ENCODE data around the gene PIAS4.

The PIAS4 gene

DNA sequence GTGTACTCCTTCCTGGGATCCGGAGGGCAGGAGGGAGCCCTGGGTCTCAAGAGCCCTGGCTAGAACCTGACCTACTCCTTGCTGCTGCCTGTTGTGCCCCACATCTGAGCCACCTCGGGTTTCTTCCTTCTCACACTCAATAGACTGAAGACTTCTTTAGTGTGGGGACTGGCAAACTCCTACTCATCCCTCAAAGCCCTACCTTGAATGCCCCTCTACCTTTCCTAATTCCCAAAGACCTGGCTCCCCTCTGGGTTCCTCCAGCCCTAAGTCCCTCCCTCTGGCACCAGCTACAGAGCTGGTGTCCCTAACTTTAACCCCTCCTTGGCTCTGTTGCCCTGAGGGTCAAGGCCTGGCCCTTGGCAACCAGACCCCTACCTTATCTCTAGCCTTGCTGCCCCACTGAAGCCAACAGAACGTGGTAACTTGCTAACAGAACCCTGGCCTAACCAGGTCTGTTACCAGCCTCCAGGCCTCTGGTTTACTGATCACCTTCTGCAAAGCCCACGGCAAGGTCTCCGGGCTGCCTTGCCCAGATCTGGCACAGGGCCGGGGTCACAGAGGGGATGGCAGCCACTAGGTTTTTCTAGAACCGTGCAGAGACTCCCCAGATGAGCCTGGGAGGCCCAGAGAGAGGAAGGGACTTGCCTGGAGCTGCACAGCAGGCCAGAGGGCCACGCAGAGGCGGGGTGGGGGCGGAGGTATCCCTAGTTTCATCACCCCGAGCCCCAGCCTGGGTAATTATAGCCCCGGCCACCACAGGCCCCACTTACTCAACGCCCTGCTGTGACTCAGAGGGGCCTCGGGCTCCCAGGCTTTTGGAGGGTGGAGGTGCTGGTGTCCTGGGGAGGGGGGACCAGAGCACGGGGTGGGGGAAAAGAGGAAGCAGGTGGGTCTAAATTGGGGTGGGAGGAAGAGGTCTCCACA, 43.9 kb downstream of the PIAS4 start:
- no peak overlapping the region for H3K4me3 ChIP-seq (ENCODE audit: low read length)
- H3K27me3 ChIP-seq (ENCODE audit: control insufficient read depth, low read length) = no peaks in the 10 kb centered on the region
- no peaks in the 10 kb centered on the region for H3F3A ChIP-seq (ENCODE audit: control insufficient read depth, insufficient read depth)
- no peak overlapping the region for H3K27ac ChIP-seq (ENCODE audit: low read depth, low read length)
- no peaks in the 10 kb centered on the region for H3K9me2 ChIP-seq (replicated peaks; ENCODE audit: control insufficient read depth, low read length)
- H3K9me3 ChIP-seq (ENCODE audit: control insufficient read depth, insufficient read depth, low read length) = no peaks in the 10 kb centered on the region
- no peaks in the 10 kb centered on the region for H3K4me1 ChIP-seq (ENCODE audit: control insufficient read depth, low read length)
- no peak for TF ChIP-seq EZH2phosphoT487 (IDR thresholded peaks at IDR 0.05; ENCODE audit: borderline replicate concordance, low read length)
- TF ChIP-seq, protein P1, sequence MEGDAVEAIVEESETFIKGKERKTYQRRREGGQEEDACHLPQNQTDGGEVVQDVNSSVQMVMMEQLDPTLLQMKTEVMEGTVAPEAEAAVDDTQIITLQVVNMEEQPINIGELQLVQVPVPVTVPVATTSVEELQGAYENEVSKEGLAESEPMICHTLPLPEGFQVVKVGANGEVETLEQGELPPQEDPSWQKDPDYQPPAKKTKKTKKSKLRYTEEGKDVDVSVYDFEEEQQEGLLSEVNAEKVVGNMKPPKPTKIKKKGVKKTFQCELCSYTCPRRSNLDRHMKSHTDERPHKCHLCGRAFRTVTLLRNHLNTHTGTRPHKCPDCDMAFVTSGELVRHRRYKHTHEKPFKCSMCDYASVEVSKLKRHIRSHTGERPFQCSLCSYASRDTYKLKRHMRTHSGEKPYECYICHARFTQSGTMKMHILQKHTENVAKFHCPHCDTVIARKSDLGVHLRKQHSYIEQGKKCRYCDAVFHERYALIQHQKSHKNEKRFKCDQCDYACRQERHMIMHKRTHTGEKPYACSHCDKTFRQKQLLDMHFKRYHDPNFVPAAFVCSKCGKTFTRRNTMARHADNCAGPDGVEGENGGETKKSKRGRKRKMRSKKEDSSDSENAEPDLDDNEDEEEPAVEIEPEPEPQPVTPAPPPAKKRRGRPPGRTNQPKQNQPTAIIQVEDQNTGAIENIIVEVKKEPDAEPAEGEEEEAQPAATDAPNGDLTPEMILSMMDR (IDR thresholded peaks at IDR 0.05; ENCODE audit: low read depth, low read length, poor library complexity, severe bottlenecking) = no peak
- H3K36me3 ChIP-seq (ENCODE audit: control insufficient read depth, low read length) = peaks cover 76% of the 10 kb centered on the region
- H3K4me2 ChIP-seq (ENCODE audit: low read length) = no peak overlapping the region
- H3K79me2 ChIP-seq (ENCODE audit: control insufficient read depth, low read length) = peaks cover 93% of the 10 kb centered on the region
- H4K20me1 ChIP-seq (ENCODE audit: control insufficient read depth, insufficient read depth, low read depth, low read length) = peaks cover 16% of the 10 kb centered on the region; the same call in 1 of the 2 replicates

DNA sequence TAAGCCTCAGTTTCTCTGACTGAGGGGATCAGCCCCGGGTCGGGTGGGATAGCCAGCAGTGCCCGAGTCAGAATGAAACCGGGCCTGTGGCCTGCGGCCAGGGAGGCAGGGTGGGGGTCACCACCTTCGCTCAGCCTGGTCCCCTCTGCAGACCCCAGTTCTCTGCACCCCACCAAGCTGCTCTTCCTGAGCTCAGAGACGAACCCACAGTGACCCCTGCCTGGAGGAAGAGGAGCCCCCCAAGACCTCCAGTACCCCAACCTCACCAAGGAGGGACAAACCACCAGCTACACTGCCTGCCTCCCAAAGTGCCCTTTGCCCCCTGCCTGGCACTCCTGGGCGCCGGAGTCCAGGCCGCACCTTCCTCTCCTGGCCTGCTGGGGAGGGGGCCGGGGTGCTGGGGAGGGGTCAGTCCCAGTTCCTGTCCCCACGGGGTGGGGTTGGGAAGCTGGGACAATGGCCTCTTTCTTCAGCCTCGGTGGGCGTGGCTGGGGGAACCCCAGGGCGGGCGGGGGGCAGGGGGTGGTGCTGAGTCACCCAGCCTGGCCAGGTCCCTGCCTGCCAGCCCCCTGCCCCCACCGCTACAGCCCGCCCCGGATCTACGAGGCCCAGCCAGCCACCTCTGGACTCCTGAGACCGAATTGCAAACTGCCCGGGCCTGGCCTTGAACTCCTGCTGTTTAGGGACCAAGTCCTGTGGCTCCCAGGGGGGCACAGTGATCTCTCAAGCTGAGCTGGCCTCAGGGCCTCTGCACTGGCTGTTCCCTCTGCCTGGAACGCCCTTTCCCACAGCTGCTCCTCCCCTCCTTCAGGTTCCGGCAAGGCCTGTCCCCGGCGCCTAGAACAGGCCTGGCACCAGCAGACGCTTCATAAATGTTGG, 44.8 kb downstream of the PIAS4 start:
- Histone ChIP-seq H3K4me3 (ENCODE audit: low read length) (no peak overlapping the region), H3K27ac (ENCODE audit: low read depth, low read length) (no peak overlapping the region), H3K79me2 (ENCODE audit: control insufficient read depth, low read length) (peaks cover 95% of the 10 kb centered on the region)

DNA sequence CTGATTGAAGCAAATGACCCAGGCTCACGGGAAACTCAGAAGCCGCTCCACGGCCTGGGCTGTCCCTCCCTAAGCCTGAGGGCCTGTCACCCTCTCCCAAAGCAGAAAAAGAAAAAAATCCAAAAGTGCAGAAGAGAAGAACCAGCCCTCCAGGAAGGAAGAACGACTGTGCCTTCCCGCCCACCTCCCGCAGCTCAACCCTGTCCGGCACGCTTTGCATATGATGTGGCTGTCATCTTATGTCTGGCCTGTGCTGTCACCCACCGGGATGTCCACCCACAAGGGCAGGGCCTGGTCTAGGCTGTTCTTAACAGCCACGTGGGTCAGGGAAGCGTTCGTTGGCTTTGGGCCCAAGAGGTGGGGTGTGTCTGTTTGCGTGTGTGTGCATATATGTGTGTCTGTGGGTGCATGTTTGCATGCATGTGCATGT, 45.5 kb downstream of the PIAS4 start:
- H3K4me1 ChIP-seq (ENCODE audit: control insufficient read depth, low read length) = no peaks in the 10 kb centered on the region
- H3K4me2 ChIP-seq (ENCODE audit: low read length) = no peak overlapping the region
- no peak overlapping the region for H3K27ac ChIP-seq (ENCODE audit: low read depth, low read length)
- peaks cover 77% of the 10 kb centered on the region for H3K36me3 ChIP-seq (ENCODE audit: control insufficient read depth, low read length)
- H4K20me1 ChIP-seq (ENCODE audit: control insufficient read depth, insufficient read depth, low read depth, low read length) = peaks cover 16% of the 10 kb centered on the region; the same call in 1 of the 2 replicates
- peaks cover 98% of the 10 kb centered on the region for H3K79me2 ChIP-seq (ENCODE audit: control insufficient read depth, low read length)
- no peaks in the 10 kb centered on the region for H3F3A ChIP-seq (ENCODE audit: control insufficient read depth, insufficient read depth)
- H3K4me3 ChIP-seq (ENCODE audit: low read length) = no peak overlapping the region
- H3K9me3 ChIP-seq (ENCODE audit: control insufficient read depth, insufficient read depth, low read length) = no peaks in the 10 kb centered on the region
- TF ChIP-seq, protein P1 (IDR thresholded peaks at IDR 0.05; ENCODE audit: low read depth, low read length, poor library complexity, severe bottlenecking) = no peak
- no peaks in the 10 kb centered on the region for H3K27me3 ChIP-seq (ENCODE audit: control insufficient read depth, low read length)
- no peaks in the 10 kb centered on the region for H3K9me2 ChIP-seq (replicated peaks; ENCODE audit: control insufficient read depth, low read length)

More for the DNA sequence above, 44.8 kb downstream of the PIAS4 start:
- Histone ChIP-seq H3K4me2 (ENCODE audit: low read length) (no peak overlapping the region), H4K20me1 (ENCODE audit: control insufficient read depth, insufficient read depth, low read depth, low read length) (peaks cover 16% of the 10 kb centered on the region; the same call in 1 of the 2 replicates), H3K9me2 (replicated peaks; ENCODE audit: control insufficient read depth, low read length) (no peaks in the 10 kb centered on the region), H3K27me3 (ENCODE audit: control insufficient read depth, low read length) (no peaks in the 10 kb centered on the region), H3K36me3 (ENCODE audit: control insufficient read depth, low read length) (peaks cover 73% of the 10 kb centered on the region), H3K9me3 (ENCODE audit: control insufficient read depth, insufficient read depth, low read length) (no peaks in the 10 kb centered on the region), H3F3A (ENCODE audit: control insufficient read depth, insufficient read depth) (no peaks in the 10 kb centered on the region), H3K4me1 (ENCODE audit: control insufficient read depth, low read length) (no peaks in the 10 kb centered on the region)
- TF ChIP-seq EZH2phosphoT487 (IDR thresholded peaks at IDR 0.05; ENCODE audit: borderline replicate concordance, low read length) = no peak
- TF ChIP-seq, protein P1 (IDR thresholded peaks at IDR 0.05; ENCODE audit: low read depth, low read length, poor library complexity, severe bottlenecking) = no peak
